Measurements from ENCODE around the gene PHLDB1. TPM values are rescaled to one million over a fixed set of nuclear protein-coding genes. Genes with fewer than 3 reads are reported as not detected.
"Not testable (repeated sequence)": the region's sequence is repeated elsewhere in the genome, so short reads cannot be mapped to it uniquely, and the experiment has no call there.

PHLDB1 gene
- total RNA-seq, 1 experiment from 2014 or later: 0.19 TPM

GRCh38 chr11:118597556-118597955 lies 9.9 kb upstream of the PHLDB1 start:
- no peak overlapping the region for H2AFZ ChIP-seq (ENCODE audit: low read length)
- no peaks in the 10 kb centered on the region for H3K9me3 ChIP-seq (ENCODE audit: low read length)
- no peak overlapping the region for H3K4me2 ChIP-seq (ENCODE audit: low read depth, low read length, poor library complexity, severe bottlenecking)
- H3K4me3 ChIP-seq (ENCODE audit: low read length): no peak overlapping the region
- no peak overlapping the region for H3K27ac ChIP-seq (ENCODE audit: low read length)
- H3K9me2 ChIP-seq (replicated peaks; ENCODE audit: insufficient read depth, low read length): no peaks in the 10 kb centered on the region
- peaks cover 11% of the 10 kb centered on the region; the same call in 1 of the 2 replicates for H3K36me3 ChIP-seq (ENCODE audit: insufficient read depth, low read length)
- no peaks in the 10 kb centered on the region for H3K4me1 ChIP-seq (ENCODE audit: low read length)
- no peak for DNase-seq
- no peaks in the 10 kb centered on the region for H3K79me2 ChIP-seq (ENCODE audit: low read length)
- no peaks in the 10 kb centered on the region for H4K20me1 ChIP-seq (ENCODE audit: insufficient read depth, low read depth, low read length)
- H3K9ac ChIP-seq (ENCODE audit: low read length): no peak overlapping the region
- H3K27me3 ChIP-seq (ENCODE audit: low read length): no peaks in the 10 kb centered on the region

- Histone ChIP-seq H3K27me3 (ENCODE audit: low read length) (no peaks in the 10 kb centered on the region), H3K4me1 (ENCODE audit: low read length) (no peaks in the 10 kb centered on the region), H3K36me3 (ENCODE audit: insufficient read depth, low read length) (no peaks in the 10 kb centered on the region), H3K4me2 (ENCODE audit: low read depth, low read length, poor library complexity, severe bottlenecking) (no peak overlapping the region), H3K9me3 (ENCODE audit: low read length) (no peaks in the 10 kb centered on the region), H4K20me1 (ENCODE audit: insufficient read depth, low read depth, low read length) (no peaks in the 10 kb centered on the region), H3K79me2 (ENCODE audit: low read length) (no peaks in the 10 kb centered on the region), H2AFZ (ENCODE audit: low read length) (no peak overlapping the region), H3K4me3 (ENCODE audit: low read length) (no peak overlapping the region), H3K9ac (ENCODE audit: low read length) (no peak overlapping the region), H3K9me2 (replicated peaks; ENCODE audit: insufficient read depth, low read length) (no peaks in the 10 kb centered on the region), H3K27ac (ENCODE audit: low read length) (no peak overlapping the region)
- no peak for DNase-seq
Observed at GRCh38 chr11:118602331-118602730, 5.1 kb upstream of the PHLDB1 start.

GRCh38 chr11:118603709-118604108 lies 3.7 kb upstream of the PHLDB1 start:
- H3K27ac ChIP-seq (ENCODE audit: low read length); H3K4me2 ChIP-seq (ENCODE audit: low read depth, low read length, poor library complexity, severe bottlenecking); H3K9ac ChIP-seq (ENCODE audit: low read length); H3K36me3 ChIP-seq (ENCODE audit: insufficient read depth, low read length); H3K9me3 ChIP-seq (ENCODE audit: low read length); H4K20me1 ChIP-seq (ENCODE audit: insufficient read depth, low read depth, low read length); H2AFZ ChIP-seq (ENCODE audit: low read length); H3K79me2 ChIP-seq (ENCODE audit: low read length); H3K27me3 ChIP-seq (ENCODE audit: low read length); H3K4me3 ChIP-seq (ENCODE audit: low read length); DNase-seq; H3K9me2 ChIP-seq (replicated peaks; ENCODE audit: insufficient read depth, low read length): not testable (repeated sequence)
- peaks cover 10% of the 10 kb centered on the region for H3K4me1 ChIP-seq (ENCODE audit: low read length)

- Histone ChIP-seq H3K27me3 (ENCODE audit: low read length) (no peaks in the 10 kb centered on the region), H3K79me2 (ENCODE audit: low read length) (no peaks in the 10 kb centered on the region), H4K20me1 (ENCODE audit: insufficient read depth, low read depth, low read length) (no peaks in the 10 kb centered on the region), H2AFZ (ENCODE audit: low read length) (no peak overlapping the region), H3K9me2 (replicated peaks; ENCODE audit: insufficient read depth, low read length) (no peaks in the 10 kb centered on the region), H3K27ac (ENCODE audit: low read length) (no peak overlapping the region), H3K4me2 (ENCODE audit: low read depth, low read length, poor library complexity, severe bottlenecking) (no peak overlapping the region), H3K9ac (ENCODE audit: low read length) (no peak overlapping the region), H3K4me1 (ENCODE audit: low read length) (peaks cover 13% of the 10 kb centered on the region), H3K36me3 (ENCODE audit: insufficient read depth, low read length) (no peaks in the 10 kb centered on the region), H3K9me3 (ENCODE audit: low read length) (no peaks in the 10 kb centered on the region), H3K4me3 (ENCODE audit: low read length) (no peak overlapping the region)
- no peak for DNase-seq
Observed at GRCh38 chr11:118604566-118604965, 2.8 kb upstream of the PHLDB1 start.

- no peaks in the 10 kb centered on the region for H3K79me2 ChIP-seq (ENCODE audit: low read length)
- no peaks in the 10 kb centered on the region for H4K20me1 ChIP-seq (ENCODE audit: insufficient read depth, low read depth, low read length)
- no peak overlapping the region for H2AFZ ChIP-seq (ENCODE audit: low read length)
- H3K9me2 ChIP-seq (replicated peaks; ENCODE audit: insufficient read depth, low read length): no peaks in the 10 kb centered on the region
- H3K27ac ChIP-seq (ENCODE audit: low read length): no peak overlapping the region
- DNase-seq: no peak
- no peaks in the 10 kb centered on the region for H3K27me3 ChIP-seq (ENCODE audit: low read length)
- H3K9ac ChIP-seq (ENCODE audit: low read length): no peak overlapping the region
- H3K4me2 ChIP-seq (ENCODE audit: low read depth, low read length, poor library complexity, severe bottlenecking): no peak overlapping the region
- H3K4me3 ChIP-seq (ENCODE audit: low read length): no peak overlapping the region
- no peaks in the 10 kb centered on the region for H3K9me3 ChIP-seq (ENCODE audit: low read length)
- no peaks in the 10 kb centered on the region for H3K36me3 ChIP-seq (ENCODE audit: insufficient read depth, low read length)
- H3K4me1 ChIP-seq (ENCODE audit: low read length): peaks cover 21% of the 10 kb centered on the region
Observed at GRCh38 chr11:118605116-118605867, 2.1 kb upstream of the PHLDB1 start.

GRCh38 chr11:118606157-118606843 lies 1.1 kb upstream of the PHLDB1 start:
- Histone ChIP-seq H3K9me3 (ENCODE audit: low read length) (no peaks in the 10 kb centered on the region), H2AFZ (ENCODE audit: low read length) (no peak overlapping the region), H3K79me2 (ENCODE audit: low read length) (no peaks in the 10 kb centered on the region), H3K27ac (ENCODE audit: low read length) (no peak overlapping the region), H3K4me1 (ENCODE audit: low read length) (peaks cover 25% of the 10 kb centered on the region), H3K9me2 (replicated peaks; ENCODE audit: insufficient read depth, low read length) (no peaks in the 10 kb centered on the region), H4K20me1 (ENCODE audit: insufficient read depth, low read depth, low read length) (no peaks in the 10 kb centered on the region), H3K4me3 (ENCODE audit: low read length) (no peak overlapping the region), H3K27me3 (ENCODE audit: low read length) (no peaks in the 10 kb centered on the region), H3K36me3 (ENCODE audit: insufficient read depth, low read length) (no peaks in the 10 kb centered on the region), H3K4me2 (ENCODE audit: low read depth, low read length, poor library complexity, severe bottlenecking) (no peak overlapping the region), H3K9ac (ENCODE audit: low read length) (no peak overlapping the region)
- no peak for DNase-seq

GRCh38 chr11:118606844-118607228 lies 579 bp upstream of the PHLDB1 start:
- Histone ChIP-seq H3K9me3 (ENCODE audit: low read length) (no peaks in the 10 kb centered on the region), H3K4me1 (ENCODE audit: low read length) (peaks cover 25% of the 10 kb centered on the region), H3K9me2 (replicated peaks; ENCODE audit: insufficient read depth, low read length) (no peaks in the 10 kb centered on the region), H3K9ac (ENCODE audit: low read length) (no peak overlapping the region), H3K36me3 (ENCODE audit: insufficient read depth, low read length) (no peaks in the 10 kb centered on the region), H3K79me2 (ENCODE audit: low read length) (no peaks in the 10 kb centered on the region), H3K27ac (ENCODE audit: low read length) (no peak overlapping the region), H2AFZ (ENCODE audit: low read length) (no peak overlapping the region), H4K20me1 (ENCODE audit: insufficient read depth, low read depth, low read length) (no peaks in the 10 kb centered on the region), H3K27me3 (ENCODE audit: low read length) (no peaks in the 10 kb centered on the region), H3K4me2 (ENCODE audit: low read depth, low read length, poor library complexity, severe bottlenecking) (no peak overlapping the region), H3K4me3 (ENCODE audit: low read length) (no peak overlapping the region)
- DNase-seq: no peak

- Histone ChIP-seq H3K9ac (ENCODE audit: low read length) (no peak overlapping the region), H3K9me3 (ENCODE audit: low read length) (no peaks in the 10 kb centered on the region), H3K4me2 (ENCODE audit: low read depth, low read length, poor library complexity, severe bottlenecking) (peak overlapping the region; percentile 62), H3K4me3 (ENCODE audit: low read length) (peak overlapping the region; percentile 55), H3K79me2 (ENCODE audit: low read length) (no peaks in the 10 kb centered on the region), H3K27ac (ENCODE audit: low read length) (no peak overlapping the region), H3K4me1 (ENCODE audit: low read length) (peaks cover 25% of the 10 kb centered on the region), H3K27me3 (ENCODE audit: low read length) (no peaks in the 10 kb centered on the region), H4K20me1 (ENCODE audit: insufficient read depth, low read depth, low read length) (no peaks in the 10 kb centered on the region), H2AFZ (ENCODE audit: low read length) (no peak overlapping the region), H3K9me2 (replicated peaks; ENCODE audit: insufficient read depth, low read length) (no peaks in the 10 kb centered on the region), H3K36me3 (ENCODE audit: insufficient read depth, low read length) (no peaks in the 10 kb centered on the region)
- DNase-seq: no peak
Observed at GRCh38 chr11:118608360-118609227, 1.2 kb downstream of the PHLDB1 start.
